Neural cell (in vitro differentiated cells): ENCODE results near the gene OTX2. TPM values are rescaled to one million over a fixed set of nuclear protein-coding genes. Genes with fewer than 3 reads are reported as not detected.

Experiments used
- H2AFZ ChIP-seq: fragments of 200-600, 300-800 bp; sonication (generic), shearing (Covaris generic); 2 replicates; pipeline ENCODE4 v1.6.0; 2014; ENCODE audit warnings: low read depth, mild to moderate bottlenecking, antibody characterized with exemption, low read length, moderate library complexity
- H3F3A ChIP-seq: fragments of 200-600 bp; shearing (Covaris generic); 2 replicates; pipeline ENCODE4 v1.6.1; 2016; ENCODE audit warnings: mild to moderate bottlenecking, moderate library complexity, mixed read lengths, antibody characterized with exemption, low read length; ENCODE audit not compliant: insufficient read depth, poor library complexity, severe bottlenecking
- H3K27ac ChIP-seq: fragments of 200-600, 300-800 bp; sonication (generic), shearing (Covaris generic); 2 replicates; pipeline ENCODE4 v1.5.1; 2014; ENCODE audit warnings: mild to moderate bottlenecking, low read length, moderate library complexity
- H3K27me3 ChIP-seq: fragments of 300-800, 200-600 bp; sonication (generic), shearing (Covaris generic); 2 replicates; pipeline ENCODE4 v1.6.0; 2014; ENCODE audit warnings: mild to moderate bottlenecking, low read depth, low read length, moderate library complexity; ENCODE audit not compliant: insufficient read depth
- H3K36me3 ChIP-seq: fragments of 300-800, 200-600 bp; sonication (generic), shearing (Covaris generic); 2 replicates; pipeline ENCODE4 v1.5.1; 2014; ENCODE audit warnings: mild to moderate bottlenecking, antibody characterized with exemption, low read length, moderate library complexity; ENCODE audit not compliant: insufficient read depth
- H3K4me2 ChIP-seq: fragments of 300-800, 200-600 bp; sonication (generic), shearing (Covaris generic); 2 replicates; pipeline ENCODE4 v1.6.0; 2014; ENCODE audit warnings: mild to moderate bottlenecking, low read length
- H3K4me3 ChIP-seq: fragments of 300-800, 200-600 bp; sonication (generic), shearing (Covaris generic); 2 replicates; pipeline ENCODE4 v1.5.1; 2014; ENCODE audit warnings: mild to moderate bottlenecking, low read length, moderate library complexity
- H3K79me2 ChIP-seq: fragments of 200-600 bp; shearing (Covaris generic); replicated peaks from 2 replicates; pipeline ENCODE4 v1.6.0; 2014; ENCODE audit warnings: mild to moderate bottlenecking, low read length, moderate library complexity; ENCODE audit not compliant: insufficient read depth
- H3K9ac ChIP-seq: fragments of 300-800, 200-600 bp; sonication (generic), shearing (Covaris generic); 2 replicates; pipeline ENCODE4 v1.6.1; 2016; ENCODE audit warnings: mild to moderate bottlenecking, low read length, mixed read lengths
- H3K9me2 ChIP-seq: fragments of 200-600 bp; shearing (Covaris generic); 2 replicates; pipeline ENCODE4 v1.6.1; 2016; ENCODE audit warnings: mild to moderate bottlenecking, low read length, mixed read lengths; ENCODE audit not compliant: insufficient read depth
- H3K9me3 ChIP-seq: fragments of 200-600, 300-800 bp; sonication (generic), shearing (Covaris generic); 2 replicates; pipeline ENCODE4 v1.6.1; 2016; ENCODE audit warnings: mild to moderate bottlenecking, mixed run types, low read length, moderate library complexity, mixed read lengths
- H4K20me1 ChIP-seq: fragments of 200-600 bp; shearing (Covaris generic); 2 replicates; pipeline ENCODE4 v1.6.1; 2016; ENCODE audit warnings: mild to moderate bottlenecking, mixed run types; ENCODE audit not compliant: insufficient read depth
- CTCF ChIP-seq: fragments of 450-650 bp; IDR thresholded peaks from 2 replicates; pipeline ENCODE4 v1.5.1; 2014; ENCODE audit warnings: antibody characterized with exemption, mild to moderate bottlenecking, moderate library complexity; ENCODE audit not compliant: poor library complexity, severe bottlenecking
- EP300 ChIP-seq: fragments of 450-650 bp; conservative IDR thresholded peaks from 2 replicates; pipeline ENCODE4 v1.6.1; 2014; ENCODE audit warnings: antibody characterized with exemption, mild to moderate bottlenecking, moderate library complexity; ENCODE audit not compliant: poor library complexity, severe bottlenecking
- EZH2 ChIP-seq: fragments of 200-600, 300-800 bp; shearing (Covaris generic), sonication (generic); IDR thresholded peaks from 2 replicates; pipeline ENCODE4 v1.6.1; 2014; ENCODE audit warnings: antibody characterized with exemption, low read length, borderline replicate concordance, mild to moderate bottlenecking; ENCODE audit not compliant: insufficient read depth, poor library complexity, severe bottlenecking
- MXI1 ChIP-seq: fragments of 450-650 bp; conservative IDR thresholded peaks from 2 replicates; pipeline ENCODE4 v1.6.1; 2014; ENCODE audit warnings: antibody characterized with exemption, mild to moderate bottlenecking; ENCODE audit not compliant: poor library complexity, severe bottlenecking
- POLR2AphosphoS5 ChIP-seq: IDR thresholded peaks from 2 replicates; pipeline ENCODE4 v1.6.1; 2012
- RAD21 ChIP-seq: fragments of 450-650 bp; conservative IDR thresholded peaks from 2 replicates; pipeline ENCODE4 v1.6.1; 2014; ENCODE audit warnings: antibody characterized with exemption, mild to moderate bottlenecking, moderate library complexity
- REST ChIP-seq: IDR thresholded peaks from 2 replicates; pipeline ENCODE4 v1.6.1; 2012; ENCODE audit warnings: borderline replicate concordance
- SMC3 ChIP-seq: fragments of 450-650 bp; conservative IDR thresholded peaks from 2 replicates; pipeline ENCODE4 v1.6.1; 2014; ENCODE audit warnings: antibody characterized with exemption, mild to moderate bottlenecking, moderate library complexity; ENCODE audit not compliant: poor library complexity
- TAF1 ChIP-seq: IDR thresholded peaks from 2 replicates; pipeline ENCODE4 v1.6.1; 2012; ENCODE audit warnings: low read depth
- polyA plus RNA-seq: library from polyadenylated mRNA; depleted of rRNA; stranded (reverse); fragments of >200 nt; gene quantifications from 2 replicates; pipeline ENCODE4 v1.2.3, GENCODE V29; 2014

Gene OTX2
- polyA plus RNA-seq, 1 donor from 2014 or later: 2.1 TPM

DNA sequence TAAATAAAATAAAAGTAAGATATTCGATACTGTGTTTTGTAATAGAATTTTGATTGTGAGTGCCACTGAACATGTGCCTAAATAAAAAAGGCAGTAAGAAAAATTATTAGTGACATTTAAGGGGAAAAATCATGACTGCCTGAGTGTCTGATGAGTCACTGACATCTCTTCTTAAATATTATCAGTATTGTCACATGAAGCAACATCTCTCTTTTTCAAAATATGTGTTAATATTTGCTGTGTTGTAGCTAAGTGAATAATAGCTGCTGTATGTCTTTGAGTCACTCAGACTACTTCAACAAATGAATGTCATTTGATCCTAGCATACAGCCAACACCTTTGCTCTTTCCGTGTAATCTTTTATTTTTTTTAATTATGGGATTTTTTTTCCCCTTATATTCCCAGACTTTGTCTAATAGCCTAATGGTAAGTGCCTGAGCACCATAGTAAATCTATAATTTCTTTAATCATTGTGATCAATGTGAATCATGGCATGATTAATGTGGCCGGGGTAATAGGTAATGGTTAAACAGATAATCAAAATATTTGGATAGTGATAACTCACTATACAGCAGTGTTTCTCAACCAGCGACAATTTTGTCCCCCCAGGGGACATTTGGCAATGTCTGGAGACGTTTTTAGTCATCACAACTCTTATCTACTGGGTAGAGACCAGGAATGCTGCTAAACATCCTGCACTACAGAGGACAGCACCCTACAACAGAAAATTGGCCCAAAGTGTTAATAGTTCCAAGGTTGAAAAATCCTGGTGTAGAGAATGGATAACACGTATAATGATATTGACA lies 11.7 kb upstream of the OTX2 start:
- no peaks in the 10 kb centered on the region for H3K9me3 ChIP-seq
- H3K27me3 ChIP-seq: peaks cover 25% of the 10 kb centered on the region
- H3K9ac ChIP-seq: no peak overlapping the region
- peaks cover 6% of the 10 kb centered on the region for H3K79me2 ChIP-seq
- H3K27ac ChIP-seq: no peak overlapping the region
- no peak overlapping the region for H3K4me2 ChIP-seq
- no peaks in the 10 kb centered on the region for H3F3A ChIP-seq
- H3K36me3 ChIP-seq: no peaks in the 10 kb centered on the region
- H3K4me3 ChIP-seq: no peak overlapping the region
- TF ChIP-seq EZH2 (no peak), MXI1 (no peak), RAD21 (no peak), EP300 (no peak), CTCF (no peak), TAF1 (no peak), SMC3 (no peak), REST (no peak), POLR2AphosphoS5 (no peak)
- no peaks in the 10 kb centered on the region for H4K20me1 ChIP-seq
- H2AFZ ChIP-seq: no peak overlapping the region
- no peaks in the 10 kb centered on the region for H3K9me2 ChIP-seq

- Histone ChIP-seq H3K4me3 (no peak overlapping the region), H3K36me3 (no peaks in the 10 kb centered on the region), H3K4me2 (no peak overlapping the region), H3K27ac (no peak overlapping the region), H2AFZ (no peak overlapping the region), H3K79me2 (peaks cover 6% of the 10 kb centered on the region), H3K27me3 (peaks cover 33% of the 10 kb centered on the region), H4K20me1 (no peaks in the 10 kb centered on the region), H3F3A (no peaks in the 10 kb centered on the region), H3K9me3 (no peaks in the 10 kb centered on the region), H3K9ac (no peak overlapping the region), H3K9me2 (no peaks in the 10 kb centered on the region)
- no peak for TF ChIP-seq REST
- no peak for TF ChIP-seq SMC3
- TF ChIP-seq EP300: no peak
- no peak for TF ChIP-seq MXI1
- TF ChIP-seq CTCF: no peak
- no peak for TF ChIP-seq RAD21
- TF ChIP-seq EZH2: no peak
- TF ChIP-seq POLR2AphosphoS5: no peak
- no peak for TF ChIP-seq TAF1
Observed at GRCh38 chr14:56821177-56821576, 10.9 kb upstream of the OTX2 start.
